GM12801 (cell line): ENCODE results near the gene CASP8.

Source experiments
- CTCF ChIP-seq: IDR thresholded peaks from one replicate; pipeline ENCODE4 v1.5.1; 2011; ENCODE audit warnings: control low read depth; ENCODE audit not compliant: insufficient read length; ENCODE audit errors: extremely low read depth

Gene CASP8

GRCh38 chr2:201250741-201251140, 9.6 kb upstream of the CASP8 start:
- TF ChIP-seq CTCF: no peak

DNA sequence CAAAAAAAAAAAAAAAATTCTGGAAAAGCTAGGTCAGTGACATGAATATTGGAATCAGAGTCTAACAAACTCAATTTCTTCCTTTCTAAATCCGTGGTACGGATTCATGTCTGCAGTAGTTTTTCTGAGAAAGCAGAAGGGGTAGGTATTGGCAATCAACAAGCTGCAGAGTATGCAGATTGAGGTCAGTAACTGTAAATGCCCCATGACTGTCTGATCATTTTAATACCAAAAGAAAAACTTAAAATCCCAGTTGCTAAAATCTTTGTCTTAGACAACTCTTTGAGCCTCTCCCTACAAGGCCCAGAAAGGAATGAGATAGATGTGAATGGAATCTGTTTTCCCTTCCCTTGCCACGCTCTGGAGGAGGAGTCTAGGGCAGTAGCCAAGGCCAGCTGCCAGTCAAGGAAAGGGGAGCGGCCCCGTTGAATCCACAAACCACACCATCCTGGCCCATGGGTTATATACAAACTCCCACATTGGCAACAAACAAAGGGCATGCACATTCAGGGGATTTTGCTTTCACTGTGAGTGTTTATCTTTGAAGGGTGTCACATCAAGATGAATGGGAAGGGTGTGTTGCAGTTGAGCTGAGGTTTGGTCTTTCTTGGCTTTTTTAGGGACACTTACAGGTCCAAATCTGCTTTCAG, 6.1 kb upstream of the CASP8 start:
- TF ChIP-seq CTCF: no peak

GRCh38 chr2:201255408-201256033, 4.8 kb upstream of the CASP8 start:
- TF ChIP-seq CTCF: no peak

DNA sequence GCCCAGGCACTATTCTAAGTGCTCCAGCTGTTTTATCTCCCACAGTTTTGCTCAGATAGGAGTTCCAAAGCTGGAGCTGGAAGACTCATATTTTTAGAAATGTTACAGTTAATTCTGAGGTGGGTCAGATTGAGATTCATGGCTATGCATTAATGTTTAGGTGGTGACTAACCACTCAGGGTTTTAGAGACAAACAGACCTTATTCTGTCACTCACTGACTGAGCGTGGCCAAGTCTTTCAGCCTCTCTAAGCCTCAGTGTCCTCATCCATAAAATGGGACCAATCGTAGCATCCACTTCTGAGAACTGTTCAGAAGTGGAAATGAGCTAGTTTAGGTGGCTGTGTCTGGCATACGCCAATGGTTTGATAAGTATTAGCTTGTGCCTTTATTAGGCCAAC, 4.3 kb upstream of the CASP8 start:
- no peak for TF ChIP-seq CTCF

DNA sequence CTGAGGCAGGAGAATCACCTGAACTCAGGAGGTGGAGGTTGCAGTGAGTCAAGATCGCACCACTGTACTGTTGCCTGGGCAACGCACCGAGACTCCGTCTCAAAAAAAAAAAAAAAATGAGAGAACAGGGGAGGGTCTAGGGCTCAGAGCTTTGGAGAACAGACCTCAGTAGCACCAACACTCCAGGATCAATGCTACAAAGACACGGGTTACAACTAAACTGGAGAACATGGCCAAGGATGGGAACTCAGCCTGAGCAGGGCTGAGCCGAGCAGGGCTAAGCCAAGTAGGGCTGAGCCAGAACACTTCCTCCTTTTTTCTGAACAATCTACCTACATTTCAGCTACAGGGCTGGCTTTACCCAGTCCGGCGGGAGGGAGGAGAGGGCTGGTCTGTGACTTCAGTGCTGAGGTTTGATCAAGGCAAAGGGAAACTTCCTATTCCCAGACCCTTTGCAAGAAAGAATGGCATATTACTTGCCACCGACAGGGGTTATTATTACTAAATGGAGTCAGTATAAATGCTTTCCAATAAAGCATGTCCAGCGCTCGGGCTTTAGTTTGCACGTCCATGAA, 2.9 kb upstream of the CASP8 start:
- no peak for TF ChIP-seq CTCF

DNA sequence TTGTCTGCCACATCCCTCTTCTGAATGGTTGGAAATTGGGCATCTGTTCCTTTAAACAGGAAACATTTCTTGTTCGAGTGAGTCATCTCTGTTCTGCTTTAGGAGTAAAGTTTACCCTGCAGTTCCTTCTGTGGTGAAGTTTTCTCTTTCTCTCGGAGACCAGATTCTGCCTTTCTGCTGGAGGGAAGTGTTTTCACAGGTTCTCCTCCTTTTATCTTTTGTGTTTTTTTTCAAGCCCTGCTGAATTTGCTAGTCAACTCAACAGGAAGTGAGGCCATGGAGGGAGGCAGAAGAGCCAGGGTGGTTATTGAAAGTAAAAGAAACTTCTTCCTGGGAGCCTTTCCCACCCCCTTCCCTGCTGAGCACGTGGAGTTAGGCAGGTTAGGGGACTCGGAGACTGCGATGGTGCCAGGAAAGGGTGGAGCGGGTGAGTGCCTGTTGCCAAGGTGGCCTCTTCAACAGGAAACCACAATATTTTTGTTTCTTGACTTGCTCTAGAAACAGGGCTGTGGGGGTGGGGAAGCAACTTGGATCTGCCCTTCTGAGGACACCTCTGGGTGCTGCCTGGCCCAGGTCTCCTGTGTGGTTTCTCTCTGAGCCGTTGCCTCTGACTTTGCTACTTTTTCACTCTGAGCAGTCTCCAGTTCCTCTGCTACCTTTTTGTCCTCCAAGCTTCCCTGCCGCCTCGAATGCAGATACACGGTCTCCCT, 2.2 kb upstream of the CASP8 start:
- no peak for TF ChIP-seq CTCF

- no peak for TF ChIP-seq CTCF
Measured at GRCh38 chr2:201258666-201259615, 1.4 kb upstream of the CASP8 start.
